ENCODE data around the gene CACNG6. TPM values are rescaled to one million over a fixed set of nuclear protein-coding genes. Genes with fewer than 3 reads are reported as not detected.

CACNG6 gene
- polyA plus RNA-seq, 4 donors = 0.79 to 1.4 (median 1.1) TPM

- no peak for DNase-seq (ENCODE audit: low read depth in 4 of 4, low spot score in 2 of 4)
Observed at GRCh38 chr19:53965091-53965490, 26.3 kb upstream of the CACNG6 start.

GRCh38 chr19:53966931-53967330 lies 24.5 kb upstream of the CACNG6 start:
- DNase-seq (ENCODE audit: low read depth in 4 of 4, low spot score in 2 of 4) = no peak

GRCh38 chr19:53969366-53969765 lies 22.1 kb upstream of the CACNG6 start:
- no peak for DNase-seq (ENCODE audit: low read depth in 4 of 4, low spot score in 2 of 4)

- no peak for DNase-seq (ENCODE audit: low read depth in 4 of 4, low spot score in 2 of 4)
Observed at GRCh38 chr19:53971673-53972072, 19.8 kb upstream of the CACNG6 start.

DNA sequence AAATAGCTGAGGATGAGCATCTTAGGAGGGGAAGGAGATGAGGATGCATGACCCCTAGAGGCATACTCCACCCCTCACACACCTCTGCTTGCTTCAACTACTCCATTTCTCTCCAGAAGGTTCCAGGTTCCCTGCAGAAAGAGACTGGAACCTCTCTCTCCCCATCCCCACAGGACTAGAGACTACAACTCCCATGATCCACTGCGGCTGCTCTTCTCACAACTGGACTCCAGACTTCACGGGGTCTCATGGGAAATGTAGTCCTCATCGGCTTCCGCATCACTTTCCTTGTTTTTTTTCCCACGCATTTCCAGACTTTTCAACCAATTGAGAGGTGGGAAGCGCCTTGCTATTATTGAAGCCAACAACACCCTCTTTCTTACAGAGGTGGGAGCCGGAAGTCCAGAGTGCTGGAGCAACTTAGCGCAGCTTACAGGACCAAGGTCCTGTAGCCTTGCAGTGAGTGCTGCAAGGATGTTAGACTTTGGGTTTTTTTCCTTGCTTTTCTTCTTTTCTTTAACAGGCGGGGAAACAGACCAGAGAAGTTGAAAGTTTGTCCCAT lies 13.9 kb upstream of the CACNG6 start:
- peak in 1 of 4 donors; percentile 83 for DNase-seq (ENCODE audit: low read depth in 4 of 4, low spot score in 2 of 4)

- DNase-seq (ENCODE audit: low read depth in 4 of 4, low spot score in 2 of 4) = no peak
Observed at GRCh38 chr19:53977991-53978731, 13.3 kb upstream of the CACNG6 start.

DNA sequence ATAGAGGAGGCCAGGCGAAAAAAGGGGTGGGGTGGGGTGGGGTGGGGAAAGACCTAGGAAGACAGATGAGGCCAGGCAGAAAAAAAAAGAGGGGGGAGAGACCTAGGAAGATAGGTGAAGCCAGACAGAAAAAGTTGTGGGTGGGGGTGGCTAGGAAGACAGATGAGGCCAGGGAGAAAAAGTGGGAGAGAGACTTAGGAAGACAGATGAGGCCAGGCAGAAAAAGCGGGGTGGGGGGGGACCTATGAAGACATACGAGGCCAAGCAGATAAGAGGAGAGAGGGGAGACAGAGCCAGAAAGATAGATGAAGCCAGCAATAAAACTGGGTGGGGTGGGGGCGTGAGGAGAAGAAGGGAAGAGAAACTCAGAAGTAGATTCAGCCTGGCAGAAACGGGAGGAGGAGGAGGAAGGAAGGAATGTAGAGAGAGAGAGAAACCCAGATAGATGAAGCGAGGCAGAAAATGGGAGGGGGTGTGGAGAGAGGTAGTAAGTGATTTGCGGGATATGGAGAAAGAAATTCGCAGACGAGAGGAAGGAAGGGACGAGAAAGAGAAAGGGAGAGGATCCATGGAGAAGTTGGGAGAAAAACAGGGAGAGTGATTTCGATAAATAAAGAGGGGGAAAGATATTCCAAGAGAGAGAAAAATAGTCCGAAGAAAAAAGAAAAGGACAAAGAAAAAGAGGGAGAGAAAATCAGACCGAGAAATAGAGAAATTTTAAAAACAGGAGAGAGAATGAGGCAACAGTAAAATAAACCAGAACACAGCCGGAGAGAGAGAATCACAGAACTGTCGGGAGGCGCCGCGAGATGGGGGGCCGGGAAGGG lies 12.2 kb upstream of the CACNG6 start:
- no peak for DNase-seq (ENCODE audit: low read depth in 4 of 4, low spot score in 2 of 4)

- no peak for DNase-seq (ENCODE audit: low read depth in 4 of 4, low spot score in 2 of 4)
Observed at GRCh38 chr19:53980539-53981375, 10.7 kb upstream of the CACNG6 start.

DNA sequence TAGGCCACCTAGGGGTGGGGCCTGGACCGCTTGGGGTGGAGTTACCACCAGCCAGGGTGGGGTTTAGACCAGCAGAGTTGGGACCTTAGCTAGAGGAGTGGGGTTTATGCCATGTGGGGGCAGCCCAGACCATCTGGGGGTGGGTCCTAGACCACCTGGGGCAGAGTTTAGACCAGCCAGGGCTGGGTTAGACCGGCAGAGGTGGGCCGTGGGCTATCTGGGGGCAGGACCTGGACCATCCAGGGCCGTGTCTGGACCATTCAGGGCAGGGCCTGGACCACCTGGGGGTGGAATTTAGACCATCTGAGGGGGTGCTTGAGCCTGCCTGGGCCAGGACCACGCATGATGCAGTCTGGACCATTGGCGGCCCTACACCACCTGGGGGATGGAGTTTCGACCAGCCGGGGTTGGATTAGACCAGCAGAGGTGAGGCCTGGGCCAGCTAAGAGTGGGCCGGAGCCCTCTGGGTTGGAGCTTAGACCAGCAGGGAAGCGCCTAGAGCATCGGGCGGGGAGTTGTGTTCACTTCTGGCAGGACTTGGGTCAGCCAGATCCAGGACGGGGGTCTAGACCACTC lies 10.0 kb upstream of the CACNG6 start:
- no peak for DNase-seq (ENCODE audit: low read depth in 4 of 4, low spot score in 2 of 4)

DNA sequence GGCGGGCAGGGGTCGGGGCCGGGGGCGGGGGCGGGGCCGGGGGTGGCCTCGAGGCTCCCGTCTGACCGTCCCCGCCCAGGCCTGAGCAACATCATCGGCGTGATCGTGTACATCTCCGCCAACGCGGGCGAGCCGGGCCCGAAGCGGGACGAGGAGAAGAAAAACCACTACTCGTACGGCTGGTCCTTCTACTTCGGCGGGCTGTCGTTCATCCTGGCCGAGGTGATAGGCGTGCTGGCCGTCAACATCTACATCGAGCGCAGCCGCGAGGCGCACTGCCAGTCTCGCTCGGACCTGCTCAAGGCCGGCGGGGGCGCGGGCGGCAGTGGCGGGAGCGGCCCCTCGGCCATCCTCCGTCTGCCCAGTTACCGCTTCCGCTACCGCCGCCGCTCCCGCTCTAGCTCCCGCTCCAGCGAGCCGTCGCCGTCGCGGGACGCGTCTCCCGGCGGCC lies 9.4 kb upstream of the CACNG6 start:
- DNase-seq (ENCODE audit: low read depth in 4 of 4, low spot score in 2 of 4) = no peak

DNA sequence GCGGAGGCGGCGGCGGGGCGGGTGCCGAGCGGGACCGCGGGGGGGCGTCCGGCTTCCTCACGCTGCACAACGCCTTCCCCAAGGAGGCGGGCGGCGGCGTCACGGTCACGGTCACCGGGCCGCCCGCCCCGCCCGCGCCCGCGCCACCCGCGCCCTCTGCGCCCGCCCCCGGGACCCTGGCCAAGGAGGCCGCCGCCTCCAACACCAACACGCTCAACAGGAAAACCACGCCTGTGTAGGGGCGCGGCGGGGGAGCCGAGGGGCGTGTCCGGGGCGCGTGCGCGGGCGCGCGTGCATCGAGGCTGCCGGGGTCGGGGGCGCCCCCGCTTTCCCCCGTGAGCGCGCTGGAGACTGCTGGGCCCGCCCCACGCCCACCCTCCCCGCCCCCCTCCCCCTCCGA lies 8.8 kb upstream of the CACNG6 start:
- DNase-seq (ENCODE audit: low read depth in 4 of 4, low spot score in 2 of 4) = no peak

GRCh38 chr19:53983457-53984289 lies 7.8 kb upstream of the CACNG6 start:
- DNase-seq (ENCODE audit: low read depth in 4 of 4, low spot score in 2 of 4) = no peak

DNA sequence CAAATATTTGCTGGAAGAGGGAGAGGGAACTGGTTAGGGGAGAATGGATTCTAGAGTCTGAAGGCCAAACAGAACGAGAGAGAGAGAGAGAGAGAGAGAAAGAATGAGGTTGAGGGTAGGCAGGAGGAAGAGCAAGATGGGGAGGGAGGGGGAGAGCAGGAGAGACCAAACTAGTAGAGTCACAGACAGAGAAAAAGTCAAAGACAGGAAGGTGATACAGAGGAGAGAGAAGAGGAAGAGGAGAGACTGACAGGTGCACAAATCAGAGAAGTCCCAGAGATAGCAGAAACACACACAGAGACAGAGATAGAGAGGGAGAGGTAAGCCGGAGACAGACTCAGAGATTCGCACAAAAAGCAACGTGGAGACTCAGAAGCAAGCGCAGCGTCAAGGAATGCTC lies 5.6 kb upstream of the CACNG6 start:
- DNase-seq (ENCODE audit: low read depth in 4 of 4, low spot score in 2 of 4) = no peak

DNA sequence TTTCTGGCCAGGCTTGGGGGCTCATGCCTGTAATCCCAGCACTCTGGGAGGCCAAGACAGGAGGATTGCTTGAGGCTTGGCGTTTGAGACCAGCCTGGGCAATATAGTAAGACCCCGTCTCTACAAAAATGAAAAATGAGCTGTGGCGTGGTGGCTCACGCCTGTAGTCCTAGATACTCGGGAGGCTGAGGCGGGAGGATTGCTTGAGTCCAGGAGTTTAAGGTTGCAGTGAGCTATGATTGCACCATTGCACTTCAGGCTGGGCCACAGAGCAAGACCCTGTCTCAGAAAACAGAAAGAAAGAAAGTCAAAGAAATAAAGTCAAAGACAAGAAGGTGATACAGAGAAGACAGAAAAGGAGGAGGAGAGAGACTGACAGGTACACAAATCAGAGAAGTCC lies 2.5 kb upstream of the CACNG6 start:
- DNase-seq (ENCODE audit: low read depth in 4 of 4, low spot score in 2 of 4) = no peak

GRCh38 chr19:53989600-53990533 lies 1.6 kb upstream of the CACNG6 start:
- no peak for DNase-seq (ENCODE audit: low read depth in 4 of 4, low spot score in 2 of 4)

GRCh38 chr19:53992211-53992610 lies 774 bp downstream of the CACNG6 start:
- DNase-seq (ENCODE audit: low read depth in 4 of 4, low spot score in 2 of 4) = no peak

- DNase-seq (ENCODE audit: low read depth in 4 of 4, low spot score in 2 of 4) = no peak
Observed at GRCh38 chr19:53992815-53993214, 1.4 kb downstream of the CACNG6 start.

DNA sequence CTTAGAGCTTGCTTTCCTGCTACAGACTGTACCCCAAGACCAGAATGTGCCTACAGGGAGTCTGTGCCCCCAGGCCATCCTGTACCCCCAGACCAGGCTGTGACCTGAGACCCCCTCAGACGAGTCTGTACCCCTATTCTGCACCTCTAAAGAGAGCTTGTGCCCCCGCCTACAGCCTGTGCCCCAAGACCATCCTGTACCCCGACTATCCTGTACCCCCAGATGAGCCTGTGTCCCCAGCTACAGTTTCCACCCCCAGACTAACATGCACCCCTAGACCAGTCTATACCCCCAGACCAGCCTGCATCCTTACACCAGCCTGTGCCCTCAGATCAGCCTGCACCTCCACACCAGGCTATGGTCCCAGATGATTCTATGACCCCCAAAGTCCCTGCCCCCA lies 2.0 kb downstream of the CACNG6 start:
- DNase-seq (ENCODE audit: low read depth in 4 of 4, low spot score in 2 of 4) = no peak

Data from left renal cortex interstitium (tissue), 4 donors.